Coronary artery (tissue), 2 donors: ENCODE data around the gene LSAMP.

Source experiments
- DNase-seq: peaks from one replicate; pipeline ENCODE4 v3.0.0-alpha.2; 2017; ENCODE audit warnings: low spot score
- H3K27ac ChIP-seq, 2 donors: fragments of 200-600 bp; sonication (generic); one replicate each; pipeline ENCODE4 v1.5.1; 2016 to 2019
- H3K4me3 ChIP-seq: fragments of 200-600 bp; sonication (generic); 2 replicates; pipeline ENCODE4 v1.5.1; 2016; ENCODE audit warnings: mild to moderate bottlenecking, moderate library complexity
- CTCF ChIP-seq: fragments of 200-600 bp; sonication (generic); IDR thresholded peaks from one replicate; pipeline ENCODE4 v1.5.1; 2019; ENCODE audit warnings: antibody characterized with exemption

Gene LSAMP

GRCh38 chr3:116067326-116067725 is 378.0 kb downstream of the LSAMP start:
- H3K27ac ChIP-seq: no peak overlapping the region
- no peak for DNase-seq
- TF ChIP-seq CTCF: no peak
- no peak overlapping the region for H3K4me3 ChIP-seq

- DNase-seq: no peak
- Histone ChIP-seq H3K4me3 (no peak overlapping the region), H3K27ac (no peak overlapping the region)
- no peak for TF ChIP-seq CTCF
Measured at GRCh38 chr3:116065501-116065900, 379.8 kb downstream of the LSAMP start.

- no peak for TF ChIP-seq CTCF
- no peak for DNase-seq
- H3K4me3 ChIP-seq: no peak overlapping the region
- no peak overlapping the region for H3K27ac ChIP-seq
Measured at GRCh38 chr3:116064646-116065045, 380.6 kb downstream of the LSAMP start.

GRCh38 chr3:116059421-116060096 is 385.7 kb downstream of the LSAMP start:
- TF ChIP-seq CTCF: no peak
- no peak overlapping the region for H3K4me3 ChIP-seq
- H3K27ac ChIP-seq: no peak overlapping the region
- DNase-seq: no peak

GRCh38 chr3:116058844-116059243 is 386.4 kb downstream of the LSAMP start:
- Histone ChIP-seq H3K4me3 (no peak overlapping the region), H3K27ac (no peak overlapping the region)
- TF ChIP-seq CTCF: no peak
- no peak for DNase-seq

GRCh38 chr3:116057400-116058006 is 387.8 kb downstream of the LSAMP start:
- no peak for TF ChIP-seq CTCF
- no peak overlapping the region for H3K4me3 ChIP-seq

GRCh38 chr3:116056280-116056679 is 389.0 kb downstream of the LSAMP start:
- no peak for TF ChIP-seq CTCF
- DNase-seq: no peak
- Histone ChIP-seq H3K27ac (no peak overlapping the region), H3K4me3 (no peak overlapping the region)

More at GRCh38 chr3:116057400-116058006, 387.8 kb downstream of the LSAMP start:
- H3K27ac ChIP-seq: no peak overlapping the region
- DNase-seq: no peak
